Left lung (tissue), 10 donors: ENCODE measurements around the gene MID1. TPM values are rescaled to one million over a fixed set of nuclear protein-coding genes. Genes with fewer than 3 reads are reported as not detected.
A peak's percentile ranks its signal among the peaks of the same experiment; 100 is the strongest.

Experiments used
- ATAC-seq: fragments of 200-7000 bp; cut with Tn5 transposase; one replicate; pipeline ENCODE4 v1.9.1; 2020; ENCODE audit warnings: moderate library complexity
- DNase-seq, 4 donors: peaks; one replicate each; pipeline ENCODE4 v3.0.0-alpha.2; 2013 to 2020
- H3K27ac ChIP-seq, 2 donors: fragments of 200-600 bp; sonication (generic) in 1 of 2; one replicate each; pipeline versions ENCODE4 v1.5.0 to v1.8.0; 2020 to 2021
- H3K27me3 ChIP-seq, 2 donors: fragments of 200-600 bp; sonication (generic) in 1 of 2; one replicate each; pipeline versions ENCODE4 v1.5.0 to v1.8.0; 2020 to 2021
- H3K36me3 ChIP-seq, 2 donors: fragments of 200-600 bp; sonication (generic) in 1 of 2; one replicate each; pipeline versions ENCODE4 v1.5.0 to v1.8.0; 2020 to 2021
- H3K4me1 ChIP-seq, 2 donors: fragments of 200-600 bp; one replicate each; pipeline ENCODE4 v1.8.0; 2021
- H3K4me3 ChIP-seq, 2 donors: fragments of 200-600 bp; sonication (generic) in 1 of 2; one replicate each; pipeline versions ENCODE4 v1.5.0 to v1.8.0; 2020 to 2021; ENCODE audit warnings: mild to moderate bottlenecking in 1 of 2
- H3K9me3 ChIP-seq, 2 donors: fragments of 200-600 bp; sonication (generic) in 1 of 2; one replicate each; pipeline versions ENCODE4 v1.5.0 to v1.8.0; 2020 to 2021
- CTCF ChIP-seq, 2 donors: fragments of 200-600 bp; sonication (generic) in 1 of 2; IDR thresholded peaks; one replicate each; pipeline versions ENCODE4 v1.5.0 to v1.8.0; 2021; ENCODE audit warnings: antibody characterized with exemption in 2 of 2
- intact Hi-C, 2 donors: fragments of 100-400 bp; cut with DNase I; formaldehyde crosslinking; loops; one replicate each; pipeline versions ENCODE4 v1.11.2 to v1.14.2; 2022
- polyA plus RNA-seq, 6 donors: library from polyadenylated mRNA; unstranded; fragments of 120-200 nt; gene quantifications; one replicate each; pipeline ENCODE4 v1.2.1, GENCODE V29; 2013; ENCODE audit not compliant: insufficient read length in 6 of 6
- total RNA-seq, 2 donors: library from RNA; stranded (reverse); fragmentation: NEBNext Ultra II Directional; extraction: Animal tissue kit (Norgen Biotek cat#: 25700); gene quantifications; one replicate each; pipeline ENCODE4 v1.2.1, GENCODE V29; 2021
- donor health status: DM: no; HTN: yes; CAD: no.
- donor health status: DM: no; HTN: no; CAD: no.

MID1 gene
- total and polyA plus RNA-seq, 8 donors: 19.3 to 29.8 (median 24.2) TPM

- Histone ChIP-seq H3K9me3 (no peaks in the 10 kb centered on the region), H3K27ac (no peak overlapping the region), H3K27me3 (no peaks in the 10 kb centered on the region), H3K4me1 (no peaks in the 10 kb centered on the region), H3K36me3 (no peaks in the 10 kb centered on the region), H3K4me3 (no peak overlapping the region)
- intact Hi-C loops: no loop called here
- no peak for DNase-seq
- no peak for ATAC-seq
- TF ChIP-seq CTCF (IDR thresholded peaks at IDR 0.05): no peak
Observed at GRCh38 chrX:10533696-10534365, 86.6 kb downstream of the MID1 start.

GRCh38 chrX:10531927-10532326 lies 88.5 kb downstream of the MID1 start:
- no peaks in the 10 kb centered on the region for H3K4me1 ChIP-seq
- intact Hi-C loops: no loop called here
- ATAC-seq: peak; percentile 23
- no peak overlapping the region for H3K4me3 ChIP-seq
- no peak overlapping the region for H3K27ac ChIP-seq
- H3K9me3 ChIP-seq: no peaks in the 10 kb centered on the region
- DNase-seq: no peak
- no peak for TF ChIP-seq CTCF (IDR thresholded peaks at IDR 0.05)
- H3K36me3 ChIP-seq: no peaks in the 10 kb centered on the region
- no peaks in the 10 kb centered on the region for H3K27me3 ChIP-seq

- no peak overlapping the region for H3K4me3 ChIP-seq
- ATAC-seq: peak; percentile 31
- no peaks in the 10 kb centered on the region for H3K9me3 ChIP-seq
- H3K27ac ChIP-seq: no peak overlapping the region
- H3K27me3 ChIP-seq: no peaks in the 10 kb centered on the region
- TF ChIP-seq CTCF (IDR thresholded peaks at IDR 0.05): no peak
- DNase-seq: no peak
- no peaks in the 10 kb centered on the region for H3K36me3 ChIP-seq
- intact Hi-C loops: no loop called here
- H3K4me1 ChIP-seq: no peaks in the 10 kb centered on the region
Observed at GRCh38 chrX:10529344-10529743, 91.0 kb downstream of the MID1 start.

- no peak for TF ChIP-seq CTCF (IDR thresholded peaks at IDR 0.05)
- Histone ChIP-seq H3K9me3 (no peaks in the 10 kb centered on the region), H3K27ac (no peak overlapping the region), H3K4me3 (no peak overlapping the region), H3K36me3 (no peaks in the 10 kb centered on the region), H3K4me1 (no peaks in the 10 kb centered on the region), H3K27me3 (no peaks in the 10 kb centered on the region)
- no peak for ATAC-seq
- no peak for DNase-seq
- intact Hi-C loops: no loop called here
Observed at GRCh38 chrX:10526451-10526850, 93.9 kb downstream of the MID1 start.

GRCh38 chrX:10525381-10526120 lies 94.8 kb downstream of the MID1 start:
- ATAC-seq: no peak
- Histone ChIP-seq H3K36me3 (no peaks in the 10 kb centered on the region), H3K4me1 (no peaks in the 10 kb centered on the region), H3K27ac (no peak overlapping the region), H3K4me3 (no peak overlapping the region), H3K27me3 (no peaks in the 10 kb centered on the region), H3K9me3 (no peaks in the 10 kb centered on the region)
- intact Hi-C loops: no loop called here
- DNase-seq: no peak
- no peak for TF ChIP-seq CTCF (IDR thresholded peaks at IDR 0.05)
